Endothelial cell of umbilical vein (primary cell): ENCODE results near the gene GPAM. TPM values are rescaled to one million over a fixed set of nuclear protein-coding genes. Genes with fewer than 3 reads are reported as not detected.

Experiments used
- BruUV-seq: library from RNA; stranded (reverse); fragments of 400-500 nt; replicated peaks from 2 replicates; lab custom pipeline; 2021; lab: Mats Ljungman, UMichigan
- CTCF ChIA-PET: fragments of 300-600, 350-600 bp; sonication (Branson Sonifier 250); formaldehyde crosslinking; loops from one replicate; lab custom pipeline; 2021; ENCODE audit warnings: antibody characterized with exemption, inconsistent platforms; lab: Charles Lee
- POLR2A ChIA-PET: fragments of 300-600, 350-600 bp; sonication (Branson Sonifier 250); formaldehyde crosslinking; loops from one replicate; lab custom pipeline; 2021; ENCODE audit warnings: antibody characterized with exemption, inconsistent platforms; lab: Charles Lee
- DNase-seq: peaks from one replicate; pipeline ENCODE4 v3.0.0-alpha.2; 2011; ENCODE audit warnings: low read depth, low spot score
- FAIRE-seq: peaks from 2 replicates; lab custom pipeline; 2011; peaks lifted over from hg19 to GRCh38; lab: Jason Lieb, UNC
- H2AFZ ChIP-seq: 2 replicates; pipeline ENCODE4 v1.6.0; 2012; ENCODE audit warnings: low read depth, low read length, control low read depth, inconsistent platforms
- H3K27ac ChIP-seq: 2 replicates; pipeline ENCODE4 v1.5.1; 2011; ENCODE audit warnings: low read depth, mild to moderate bottlenecking, control low read depth, low read length, moderate library complexity; ENCODE audit not compliant: insufficient read depth
- H3K27me3 ChIP-seq, 2 experiments: 2 replicates each; pipeline versions ENCODE4 v1.6.0 to v1.6.1; 2011; ENCODE audit warnings: low read length in 2 of 2, mixed read lengths in 1 of 2; ENCODE audit not compliant: control insufficient read depth in 2 of 2, insufficient read depth in 2 of 2
- H3K36me3 ChIP-seq, 2 experiments: 2 replicates in 1 of 2; 3 replicates in 1 of 2; pipeline ENCODE4 v1.5.1; 2011; ENCODE audit warnings: low read length in 2 of 2, mild to moderate bottlenecking in 1 of 2, moderate library complexity in 1 of 2; ENCODE audit not compliant: control insufficient read depth in 2 of 2, insufficient read depth in 2 of 2; ENCODE audit errors: extremely low read depth in 1 of 2
- H3K4me1 ChIP-seq: 3 replicates; pipeline ENCODE4 v1.5.1; 2011; ENCODE audit warnings: mild to moderate bottlenecking, low read length; ENCODE audit not compliant: control insufficient read depth, insufficient read depth; ENCODE audit errors: extremely low read depth
- H3K4me2 ChIP-seq: 2 replicates; pipeline ENCODE4 v1.6.1; 2011; ENCODE audit warnings: low read length, control low read depth, mixed read lengths; ENCODE audit not compliant: insufficient read depth
- H3K4me3 ChIP-seq, 3 experiments: fragments of 200-600 bp in 1 of 3; sonication (generic), shearing (Covaris generic) in 1 of 3; replicated peaks in 1 of 3; 2 replicates each; pipeline ENCODE4 v1.5.1; 2011 to 2016; ENCODE audit warnings: control low read depth in 3 of 3, low read length in 3 of 3, mild to moderate bottlenecking in 2 of 3, inconsistent platforms in 1 of 3, low read depth in 1 of 3, moderate library complexity in 1 of 3; ENCODE audit not compliant: insufficient read depth in 1 of 3
- H3K79me2 ChIP-seq: 2 replicates; pipeline ENCODE4 v1.6.0; 2012; ENCODE audit warnings: low read length, inconsistent platforms; ENCODE audit not compliant: control insufficient read depth, insufficient read depth
- H3K9ac ChIP-seq: replicated peaks from 2 replicates; pipeline ENCODE3; 2011; ENCODE audit warnings: low read length, control low read depth; ENCODE audit not compliant: insufficient read depth; ENCODE audit errors: extremely low read depth
- H3K9me1 ChIP-seq: replicated peaks from 3 replicates; pipeline ENCODE4 v1.6.0; 2011; ENCODE audit warnings: mild to moderate bottlenecking, low read length; ENCODE audit not compliant: control insufficient read depth, insufficient read depth; ENCODE audit errors: extremely low read depth
- H3K9me3 ChIP-seq: replicated peaks from 2 replicates; pipeline ENCODE4 v1.5.1; 2012; ENCODE audit warnings: low read length, inconsistent platforms; ENCODE audit not compliant: control insufficient read depth, insufficient read depth
- H4K20me1 ChIP-seq: replicated peaks from 2 replicates; pipeline ENCODE3; 2011; ENCODE audit warnings: mild to moderate bottlenecking, low read length; ENCODE audit not compliant: control insufficient read depth, insufficient read depth; ENCODE audit errors: extremely low read depth
- EZH2 ChIP-seq: IDR thresholded peaks from 2 replicates; pipeline ENCODE4 v1.6.1; 2012; ENCODE audit warnings: borderline replicate concordance, low read depth, mild to moderate bottlenecking, moderate library complexity, low read length, inconsistent platforms; ENCODE audit not compliant: severe bottlenecking
- FOS ChIP-seq: IDR thresholded peaks from 2 replicates; pipeline ENCODE4 v1.6.1; 2011; ENCODE audit warnings: mild to moderate bottlenecking, low read length, moderate library complexity, borderline replicate concordance; ENCODE audit not compliant: insufficient read depth
- GATA2 ChIP-seq: IDR thresholded peaks from 2 replicates; pipeline ENCODE4 v1.7.0; 2011; ENCODE audit warnings: low read depth, mild to moderate bottlenecking, moderate library complexity, mixed read lengths, low read length; ENCODE audit not compliant: insufficient read length, insufficient read depth
- JUN ChIP-seq: IDR thresholded peaks from 2 replicates; pipeline ENCODE4 v1.6.1; 2011; ENCODE audit warnings: borderline replicate concordance, low read depth; ENCODE audit not compliant: insufficient read length, insufficient read depth
- MYC ChIP-seq: IDR thresholded peaks from one replicate; pipeline ENCODE4 v1.6.1; 2011; ENCODE audit warnings: mild to moderate bottlenecking, low read depth, low read length
- POLR2A ChIP-seq: IDR thresholded peaks from 2 replicates; pipeline ENCODE4 v1.6.1; 2012; ENCODE audit warnings: low read depth, mild to moderate bottlenecking, control low read depth, low read length
- POLR2AphosphoS5 ChIP-seq: IDR thresholded peaks from 2 replicates; pipeline ENCODE4 v1.6.1; 2012; ENCODE audit warnings: low read depth, mild to moderate bottlenecking, control low read depth, low read length, moderate library complexity; ENCODE audit not compliant: insufficient read depth
- dilution Hi-C: fragments of 300-500 bp; cut with MboI; formaldehyde crosslinking; loops from one replicate; pipeline ENCODE4 v1.15.0; 2019; ENCODE audit warnings: low sequenced_read_pairs; ENCODE audit not compliant: extremely low pct_ligation_motif_present
- intact Hi-C: fragments of 100-400 bp; cut with micrococcal nuclease; formaldehyde crosslinking; loops from one replicate; pipeline ENCODE4 v1.10.0; 2022
- polyA plus RNA-seq, 4 experiments: library from polyadenylated mRNA; depleted of rRNA in 3 of 4; stranded (reverse) in 3 of 4; unstranded in 1 of 4; fragments of >200 nt; gene quantifications; 2 replicates each; pipeline versions ENCODE4 v1.2.1 to v1.2.3, GENCODE V29; 2011 to 2012; ENCODE audit warnings: missing spikeins in 1 of 4
- total RNA-seq: library from RNA; stranded (reverse); gene quantifications from 2 replicates; pipeline ENCODE4 v1.2.3, GENCODE V29; 2021
- TF ChIP-seq, protein P1 (sequence below), 2 donors: IDR thresholded peaks; 1 replicate in 1 of 2; 2 replicates in 1 of 2; pipeline ENCODE4 v1.5.1; 2011; ENCODE audit warnings: low read length in 2 of 2, mild to moderate bottlenecking in 2 of 2, moderate library complexity in 2 of 2, control low read depth in 1 of 2, inconsistent platforms in 1 of 2, low read depth in 1 of 2; ENCODE audit not compliant: insufficient read depth in 1 of 2; ENCODE audit errors: extremely low read depth in 1 of 2
- TF ChIP-seq, protein P2 (sequence below): IDR thresholded peaks from 2 replicates; pipeline ENCODE4 v1.6.1; 2011; ENCODE audit not compliant: insufficient read depth, insufficient read length

The GPAM gene
- total and polyA plus RNA-seq, 2 donors (not counting 3 experiments of a cell fraction or from before 2014, with no cell fraction given): 3.4 to 9.7 TPM

DNA sequence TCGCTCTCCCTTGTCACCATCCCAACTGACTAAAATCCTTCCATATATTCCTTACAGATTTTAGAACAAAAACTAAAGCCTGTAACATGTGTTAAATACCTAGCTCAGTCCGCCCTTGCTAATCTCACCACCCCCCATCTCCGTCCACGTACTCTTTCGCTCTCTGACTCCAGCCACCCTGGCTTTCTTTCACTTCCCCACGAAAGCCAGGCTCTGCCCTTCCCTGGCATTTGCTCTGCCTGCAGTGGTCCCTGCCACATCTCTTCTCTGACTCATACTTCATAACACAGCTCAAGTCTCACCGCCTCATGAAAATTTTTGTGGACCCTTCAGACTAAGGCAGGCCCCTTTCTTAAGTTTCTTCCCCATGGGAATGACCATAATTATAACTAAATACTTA, 11.7 kb upstream of the GPAM start:
- DNase-seq (no peak), FAIRE-seq (no peak)
- BruUV-seq: no TSS peak
- H3K79me2 ChIP-seq: no peaks in the 10 kb centered on the region
- TF ChIP-seq POLR2A (no peak), GATA2 (no peak), MYC (no peak), POLR2AphosphoS5 (no peak), JUN (no peak), FOS (no peak), EZH2 (no peak)
- TF ChIP-seq, protein P1, sequence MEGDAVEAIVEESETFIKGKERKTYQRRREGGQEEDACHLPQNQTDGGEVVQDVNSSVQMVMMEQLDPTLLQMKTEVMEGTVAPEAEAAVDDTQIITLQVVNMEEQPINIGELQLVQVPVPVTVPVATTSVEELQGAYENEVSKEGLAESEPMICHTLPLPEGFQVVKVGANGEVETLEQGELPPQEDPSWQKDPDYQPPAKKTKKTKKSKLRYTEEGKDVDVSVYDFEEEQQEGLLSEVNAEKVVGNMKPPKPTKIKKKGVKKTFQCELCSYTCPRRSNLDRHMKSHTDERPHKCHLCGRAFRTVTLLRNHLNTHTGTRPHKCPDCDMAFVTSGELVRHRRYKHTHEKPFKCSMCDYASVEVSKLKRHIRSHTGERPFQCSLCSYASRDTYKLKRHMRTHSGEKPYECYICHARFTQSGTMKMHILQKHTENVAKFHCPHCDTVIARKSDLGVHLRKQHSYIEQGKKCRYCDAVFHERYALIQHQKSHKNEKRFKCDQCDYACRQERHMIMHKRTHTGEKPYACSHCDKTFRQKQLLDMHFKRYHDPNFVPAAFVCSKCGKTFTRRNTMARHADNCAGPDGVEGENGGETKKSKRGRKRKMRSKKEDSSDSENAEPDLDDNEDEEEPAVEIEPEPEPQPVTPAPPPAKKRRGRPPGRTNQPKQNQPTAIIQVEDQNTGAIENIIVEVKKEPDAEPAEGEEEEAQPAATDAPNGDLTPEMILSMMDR (IDR thresholded peaks at IDR 0.05; ENCODE audit: extremely low read depth in 1 of 2, insufficient read depth in 1 of 2, low read depth in 1 of 2, low read length in 2 of 2): no peak
- TF ChIP-seq, protein P2, sequence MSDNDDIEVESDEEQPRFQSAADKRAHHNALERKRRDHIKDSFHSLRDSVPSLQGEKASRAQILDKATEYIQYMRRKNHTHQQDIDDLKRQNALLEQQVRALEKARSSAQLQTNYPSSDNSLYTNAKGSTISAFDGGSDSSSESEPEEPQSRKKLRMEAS: no peak
- H3K36me3 ChIP-seq: no peaks in the 10 kb centered on the region
- ChIA-PET POLR2A (no interaction called here), CTCF (interaction anchor here (1.4 to 2.6 kb wide), 2 partner anchors 58 to 240 kb away, joined by 4 to 8 read pairs; no protein-coding TSS in a partner anchor)
- no peaks in the 10 kb centered on the region for H3K4me1 ChIP-seq
- peaks cover 0 to 2% of the 10 kb centered on the region in 2 experiments for H3K27me3 ChIP-seq
- intact Hi-C loops (no loop called here), dilution Hi-C loops (no loop called here)
- H3K4me3 ChIP-seq: no peak overlapping the region
- no peak overlapping the region for H3K27ac ChIP-seq
- no peak overlapping the region for H3K4me2 ChIP-seq
- no peak overlapping the region for H2AFZ ChIP-seq
- H3K9ac ChIP-seq: no peak overlapping the region
- no peaks in the 10 kb centered on the region for H4K20me1 ChIP-seq
- H3K9me1 ChIP-seq: no peaks in the 10 kb centered on the region
- H3K9me3 ChIP-seq: no peaks in the 10 kb centered on the region
